HEK293 (cell line): Measurements from ENCODE around the gene IGF2BP1.

Source experiments
- CTCF ChIA-PET: fragments of 350-600 bp; formaldehyde crosslinking; extraction: SDS; loops from one replicate; lab custom pipeline; 2021; ENCODE audit warnings: antibody characterized with exemption; lab: Yijun Ruan, JAX
- POLR2A ChIA-PET: fragments of 300-600 bp; formaldehyde crosslinking; extraction: SDS; loops from one replicate; lab custom pipeline; 2020; ENCODE audit warnings: antibody characterized with exemption, inconsistent platforms; lab: Yijun Ruan, JAX
- H3K27ac ChIP-seq: fragments of 200-500 bp; sonication (Bioruptor generic); 2 replicates; pipeline ENCODE4 v1.5.1; 2014; ENCODE audit warnings: low read depth, low read length, control low read depth, inconsistent platforms; ENCODE audit errors: extremely low read depth
- H3K36me3 ChIP-seq, 2 experiments: fragments of 200-500 bp in 1 of 2; sonication (Bioruptor generic) in 1 of 2; 1 replicate in 1 of 2; 2 replicates in 1 of 2; pipeline ENCODE4 v1.5.1; 2014 to 2017; ENCODE audit warnings: inconsistent platforms in 2 of 2, low read length in 2 of 2; ENCODE audit not compliant: control insufficient read depth in 2 of 2, insufficient read depth in 1 of 2
- H3K4me1 ChIP-seq: fragments of 200-500 bp; sonication (Bioruptor generic); 2 replicates; pipeline ENCODE4 v1.5.1; 2014; ENCODE audit warnings: mild to moderate bottlenecking, low read length, inconsistent platforms; ENCODE audit not compliant: control insufficient read depth, insufficient read depth
- H3K4me3 ChIP-seq: 2 replicates; pipeline ENCODE4 v1.5.1; 2011; ENCODE audit warnings: low read depth, mild to moderate bottlenecking, control low read depth, low read length, moderate library complexity
- H3K9me3 ChIP-seq: fragments of 200-500 bp; sonication (Bioruptor generic); 2 replicates; pipeline ENCODE4 v1.5.1; 2014; ENCODE audit warnings: low read depth, low read length, inconsistent platforms; ENCODE audit not compliant: control insufficient read depth, insufficient read depth
- EGR2 ChIP-seq: fragments of 450-650 bp; formaldehyde crosslinking; IDR thresholded peaks from 2 replicates; pipeline ENCODE4 v1.5.1; 2016; ENCODE audit warnings: low read depth, missing biosample characterization, missing genetic modification characterization
- FEZF1 ChIP-seq: fragments of 450-650 bp; formaldehyde crosslinking; IDR thresholded peaks from 2 replicates; pipeline ENCODE4 v1.5.1; 2016; ENCODE audit warnings: missing biosample characterization, missing genetic modification characterization
- GLIS1 ChIP-seq: fragments of 450-650 bp; formaldehyde crosslinking; IDR thresholded peaks from 2 replicates; pipeline ENCODE4 v1.5.1; 2016; ENCODE audit warnings: missing biosample characterization, missing genetic modification characterization
- KLF16 ChIP-seq: fragments of 450-650 bp; formaldehyde crosslinking; IDR thresholded peaks from 2 replicates; pipeline ENCODE4 v1.5.1; 2017; ENCODE audit warnings: missing biosample characterization, missing genetic modification characterization
- KLF7 ChIP-seq: fragments of 450-650 bp; formaldehyde crosslinking; IDR thresholded peaks from 2 replicates; pipeline ENCODE4 v1.5.1; 2016; ENCODE audit warnings: missing biosample characterization, missing genetic modification characterization, borderline replicate concordance
- PRDM1 ChIP-seq: fragments of 450-650 bp; formaldehyde crosslinking; IDR thresholded peaks from 2 replicates; pipeline ENCODE4; 2016; ENCODE audit warnings: missing biosample characterization, missing genetic modification characterization
- SALL2 ChIP-seq: fragments of 450-650 bp; formaldehyde crosslinking; IDR thresholded peaks from 2 replicates; pipeline ENCODE4 v1.5.0; 2017; ENCODE audit warnings: missing biosample characterization, mild to moderate bottlenecking, missing genetic modification characterization, borderline replicate concordance
- SP3 ChIP-seq: fragments of 450-650 bp; formaldehyde crosslinking; IDR thresholded peaks from 2 replicates; pipeline ENCODE4 v1.5.1; 2016; ENCODE audit warnings: missing biosample characterization, missing genetic modification characterization
- ZBTB1 ChIP-seq: fragments of 450-650 bp; formaldehyde crosslinking; IDR thresholded peaks from 2 replicates; pipeline ENCODE4 v1.5.1; 2016; ENCODE audit warnings: missing biosample characterization, missing genetic modification characterization
- ZFP69B ChIP-seq: fragments of 450-650 bp; formaldehyde crosslinking; IDR thresholded peaks from 2 replicates; pipeline ENCODE4 v1.5.1; 2016; ENCODE audit warnings: missing biosample characterization, missing genetic modification characterization
- ZNF140 ChIP-seq: fragments of 450-650 bp; formaldehyde crosslinking; IDR thresholded peaks from 2 replicates; pipeline ENCODE4 v1.5.1; 2016; ENCODE audit warnings: missing biosample characterization, missing genetic modification characterization
- ZNF157 ChIP-seq: fragments of 450-650 bp; formaldehyde crosslinking; IDR thresholded peaks from 2 replicates; pipeline ENCODE4 v1.5.1; 2016; ENCODE audit warnings: missing biosample characterization, missing genetic modification characterization
- ZNF24 ChIP-seq: fragments of 450-650 bp; formaldehyde crosslinking; IDR thresholded peaks from 2 replicates; pipeline ENCODE4 v1.5.1; 2016; ENCODE audit warnings: missing biosample characterization, missing genetic modification characterization
- ZNF324 ChIP-seq: fragments of 450-650 bp; formaldehyde crosslinking; IDR thresholded peaks from 2 replicates; pipeline ENCODE4 v1.5.1; 2016; ENCODE audit warnings: missing biosample characterization, missing genetic modification characterization
- ZNF530 ChIP-seq: fragments of 450-650 bp; formaldehyde crosslinking; IDR thresholded peaks from 2 replicates; pipeline ENCODE4 v1.5.1; 2016; ENCODE audit warnings: low read depth, missing biosample characterization, missing genetic modification characterization
- ZNF580 ChIP-seq: fragments of 450-650 bp; formaldehyde crosslinking; IDR thresholded peaks from 2 replicates; pipeline ENCODE4 v1.5.1; 2016; ENCODE audit warnings: missing biosample characterization, missing genetic modification characterization
- ZNF596 ChIP-seq: fragments of 450-650 bp; IDR thresholded peaks from 2 replicates; pipeline ENCODE4 v1.5.0; 2018; ENCODE audit warnings: missing biosample characterization, mild to moderate bottlenecking, missing genetic modification characterization, moderate library complexity
- ZNF610 ChIP-seq: fragments of 450-650 bp; formaldehyde crosslinking; IDR thresholded peaks from 2 replicates; pipeline ENCODE4 v1.5.1; 2016; ENCODE audit warnings: missing biosample characterization, missing genetic modification characterization, borderline replicate concordance
- ZNF707 ChIP-seq: fragments of 450-650 bp; formaldehyde crosslinking; IDR thresholded peaks from 2 replicates; pipeline ENCODE4 v1.5.1; 2016; ENCODE audit warnings: missing biosample characterization, missing genetic modification characterization
- ZNF76 ChIP-seq: fragments of 450-650 bp; formaldehyde crosslinking; IDR thresholded peaks from 2 replicates; pipeline ENCODE4; 2016; ENCODE audit warnings: low read depth, missing biosample characterization, missing genetic modification characterization, borderline replicate concordance
- ZNF768 ChIP-seq: fragments of 450-650 bp; formaldehyde crosslinking; IDR thresholded peaks from 2 replicates; pipeline ENCODE4 v1.5.1; 2018; ENCODE audit warnings: missing biosample characterization, mild to moderate bottlenecking, missing genetic modification characterization
- TF ChIP-seq, protein P1 (sequence below): fragments of 450-650 bp; formaldehyde crosslinking; conservative IDR thresholded peaks from 2 replicates; pipeline ENCODE4 v1.5.1; 2016; ENCODE audit warnings: low read depth, missing biosample characterization, missing genetic modification characterization
- TF ChIP-seq, protein P2 (sequence below): fragments of 450-650 bp; formaldehyde crosslinking; IDR thresholded peaks from 2 replicates; pipeline ENCODE4 v1.5.1; 2016; ENCODE audit warnings: missing biosample characterization, missing genetic modification characterization
- TF ChIP-seq, protein P3 (sequence below): fragments of 450-650 bp; formaldehyde crosslinking; IDR thresholded peaks from 2 replicates; pipeline ENCODE4 v1.5.1; 2016; ENCODE audit warnings: missing biosample characterization, missing genetic modification characterization, low read depth
- TF ChIP-seq, protein P4 (sequence below): fragments of 450-650 bp; formaldehyde crosslinking; IDR thresholded peaks from 2 replicates; pipeline ENCODE4 v1.5.1; 2017; ENCODE audit warnings: missing biosample characterization, missing genetic modification characterization

Gene IGF2BP1

GRCh38 chr17:48997827-48998586 lies 822 bp downstream of the IGF2BP1 start (continued):
- TF ChIP-seq, protein P1, sequence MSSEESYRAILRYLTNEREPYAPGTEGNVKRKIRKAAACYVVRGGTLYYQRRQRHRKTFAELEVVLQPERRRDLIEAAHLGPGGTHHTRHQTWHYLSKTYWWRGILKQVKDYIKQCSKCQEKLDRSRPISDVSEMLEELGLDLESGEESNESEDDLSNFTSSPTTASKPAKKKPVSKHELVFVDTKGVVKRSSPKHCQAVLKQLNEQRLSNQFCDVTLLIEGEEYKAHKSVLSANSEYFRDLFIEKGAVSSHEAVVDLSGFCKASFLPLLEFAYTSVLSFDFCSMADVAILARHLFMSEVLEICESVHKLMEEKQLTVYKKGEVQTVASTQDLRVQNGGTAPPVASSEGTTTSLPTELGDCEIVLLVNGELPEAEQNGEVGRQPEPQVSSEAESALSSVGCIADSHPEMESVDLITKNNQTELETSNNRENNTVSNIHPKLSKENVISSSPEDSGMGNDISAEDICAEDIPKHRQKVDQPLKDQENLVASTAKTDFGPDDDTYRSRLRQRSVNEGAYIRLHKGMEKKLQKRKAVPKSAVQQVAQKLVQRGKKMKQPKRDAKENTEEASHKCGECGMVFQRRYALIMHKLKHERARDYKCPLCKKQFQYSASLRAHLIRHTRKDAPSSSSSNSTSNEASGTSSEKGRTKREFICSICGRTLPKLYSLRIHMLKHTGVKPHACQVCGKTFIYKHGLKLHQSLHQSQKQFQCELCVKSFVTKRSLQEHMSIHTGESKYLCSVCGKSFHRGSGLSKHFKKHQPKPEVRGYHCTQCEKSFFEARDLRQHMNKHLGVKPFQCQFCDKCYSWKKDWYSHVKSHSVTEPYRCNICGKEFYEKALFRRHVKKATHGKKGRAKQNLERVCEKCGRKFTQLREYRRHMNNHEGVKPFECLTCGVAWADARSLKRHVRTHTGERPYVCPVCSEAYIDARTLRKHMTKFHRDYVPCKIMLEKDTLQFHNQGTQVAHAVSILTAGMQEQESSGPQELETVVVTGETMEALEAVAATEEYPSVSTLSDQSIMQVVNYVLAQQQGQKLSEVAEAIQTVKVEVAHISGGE (tag by site-specific recombination) = peak; percentile 89
- no peak for TF ChIP-seq ZNF140 (tag by site-specific recombination)
- TF ChIP-seq ZNF768 = no peak
- TF ChIP-seq SALL2 (tag by site-specific recombination) = no peak
- peak; percentile 64 for TF ChIP-seq PRDM1 (tag by site-specific recombination)
- no peak for TF ChIP-seq ZNF610
- peak; percentile 88 for TF ChIP-seq GLIS1 (tag by site-specific recombination)
- TF ChIP-seq ZNF596 (tag by site-specific recombination) = no peak
- no peak for TF ChIP-seq ZNF530 (tag by site-specific recombination)
- TF ChIP-seq ZNF76 (tag by site-specific recombination) = no peak
- TF ChIP-seq ZNF707 (tag by site-specific recombination) = no peak
- TF ChIP-seq SP3 (tag by site-specific recombination) = peak; percentile 95
- TF ChIP-seq, protein P2, sequence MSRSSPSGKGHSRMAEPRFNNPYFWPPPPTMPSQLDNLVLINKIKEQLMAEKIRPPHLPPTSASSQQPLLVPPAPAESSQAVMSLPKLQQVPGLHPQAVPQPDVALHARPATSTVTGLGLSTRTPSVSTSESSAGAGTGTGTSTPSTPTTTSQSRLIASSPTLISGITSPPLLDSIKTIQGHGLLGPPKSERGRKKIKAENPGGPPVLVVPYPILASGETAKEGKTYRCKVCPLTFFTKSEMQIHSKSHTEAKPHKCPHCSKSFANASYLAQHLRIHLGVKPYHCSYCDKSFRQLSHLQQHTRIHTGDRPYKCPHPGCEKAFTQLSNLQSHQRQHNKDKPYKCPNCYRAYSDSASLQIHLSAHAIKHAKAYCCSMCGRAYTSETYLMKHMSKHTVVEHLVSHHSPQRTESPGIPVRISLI (tag by site-specific recombination) = no peak
- TF ChIP-seq, protein P3, sequence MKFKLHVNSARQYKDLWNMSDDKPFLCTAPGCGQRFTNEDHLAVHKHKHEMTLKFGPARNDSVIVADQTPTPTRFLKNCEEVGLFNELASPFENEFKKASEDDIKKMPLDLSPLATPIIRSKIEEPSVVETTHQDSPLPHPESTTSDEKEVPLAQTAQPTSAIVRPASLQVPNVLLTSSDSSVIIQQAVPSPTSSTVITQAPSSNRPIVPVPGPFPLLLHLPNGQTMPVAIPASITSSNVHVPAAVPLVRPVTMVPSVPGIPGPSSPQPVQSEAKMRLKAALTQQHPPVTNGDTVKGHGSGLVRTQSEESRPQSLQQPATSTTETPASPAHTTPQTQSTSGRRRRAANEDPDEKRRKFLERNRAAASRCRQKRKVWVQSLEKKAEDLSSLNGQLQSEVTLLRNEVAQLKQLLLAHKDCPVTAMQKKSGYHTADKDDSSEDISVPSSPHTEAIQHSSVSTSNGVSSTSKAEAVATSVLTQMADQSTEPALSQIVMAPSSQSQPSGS (tag by site-specific recombination) = no peak
- TF ChIP-seq FEZF1 (tag by site-specific recombination) = no peak
- TF ChIP-seq ZNF324 (tag by site-specific recombination) = peak; percentile 34; the same call in 1 of the 2 replicates
- TF ChIP-seq KLF7 (tag by site-specific recombination) = peak; percentile 20; the same call in 1 of the 2 replicates

GRCh38 chr17:48998587-48999440 lies 1.6 kb downstream of the IGF2BP1 start:
- Histone ChIP-seq H3K4me1 (peaks cover 26% of the 10 kb centered on the region), H3K36me3 (peaks cover 0 to 13% of the 10 kb centered on the region in 2 experiments; a peak in 1 of 3 replicates), H3K27ac (peak overlapping the region; percentile 100), H3K4me3 (peak overlapping the region; percentile 64), H3K9me3 (no peaks in the 10 kb centered on the region)
- CTCF ChIA-PET = interaction anchor here (0.6 to 13.1 kb wide), 8 partner anchors 32 to 216 kb away, joined by 3 to 129 read pairs (median 5); no protein-coding TSS in a partner anchor
- POLR2A ChIA-PET = interaction anchor here (0.6 to 5.6 kb wide), 24 partner anchors 8 to 1932 kb away, joined by 3 to 47 read pairs (median 5); partner anchors contain the start of genes ATP5MC1, SNF8 and UBE2Z
- TF ChIP-seq ZNF24 (tag by site-specific recombination) = no peak
- TF ChIP-seq, protein P4, sequence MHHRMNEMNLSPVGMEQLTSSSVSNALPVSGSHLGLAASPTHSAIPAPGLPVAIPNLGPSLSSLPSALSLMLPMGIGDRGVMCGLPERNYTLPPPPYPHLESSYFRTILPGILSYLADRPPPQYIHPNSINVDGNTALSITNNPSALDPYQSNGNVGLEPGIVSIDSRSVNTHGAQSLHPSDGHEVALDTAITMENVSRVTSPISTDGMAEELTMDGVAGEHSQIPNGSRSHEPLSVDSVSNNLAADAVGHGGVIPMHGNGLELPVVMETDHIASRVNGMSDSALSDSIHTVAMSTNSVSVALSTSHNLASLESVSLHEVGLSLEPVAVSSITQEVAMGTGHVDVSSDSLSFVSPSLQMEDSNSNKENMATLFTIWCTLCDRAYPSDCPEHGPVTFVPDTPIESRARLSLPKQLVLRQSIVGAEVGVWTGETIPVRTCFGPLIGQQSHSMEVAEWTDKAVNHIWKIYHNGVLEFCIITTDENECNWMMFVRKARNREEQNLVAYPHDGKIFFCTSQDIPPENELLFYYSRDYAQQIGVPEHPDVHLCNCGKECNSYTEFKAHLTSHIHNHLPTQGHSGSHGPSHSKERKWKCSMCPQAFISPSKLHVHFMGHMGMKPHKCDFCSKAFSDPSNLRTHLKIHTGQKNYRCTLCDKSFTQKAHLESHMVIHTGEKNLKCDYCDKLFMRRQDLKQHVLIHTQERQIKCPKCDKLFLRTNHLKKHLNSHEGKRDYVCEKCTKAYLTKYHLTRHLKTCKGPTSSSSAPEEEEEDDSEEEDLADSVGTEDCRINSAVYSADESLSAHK (tag by site-specific recombination) = no peak
- no peak for TF ChIP-seq ZNF157 (tag by site-specific recombination)
- peak; percentile 40; the same call in 1 of the 2 replicates for TF ChIP-seq EGR2
- TF ChIP-seq ZFP69B (tag by site-specific recombination) = peak; percentile 67; the same call in 1 of the 2 replicates
- peak; percentile 61; the same call in 1 of the 2 replicates for TF ChIP-seq KLF16
- TF ChIP-seq ZBTB1 (tag by site-specific recombination) = no peak
- 0 out of 2 replicates have a peak, but pooled peaks have one; percentile 10 for TF ChIP-seq ZNF580 (tag by site-specific recombination)
